Brain microvascular endothelial cell (primary cell): Measurements from ENCODE around the gene NELL2.
"Not testable (repeated sequence)": the region's sequence is repeated elsewhere in the genome, so short reads cannot be mapped to it uniquely, and the experiment has no call there.

Experiments used
- DNase-seq: peaks from one replicate; pipeline ENCODE4 v3.0.0-alpha.2; 2020
- H3K27ac ChIP-seq: fragments of 250-450 bp; sonication (Bioruptor Pico); 2 replicates; pipeline ENCODE4 v1.5.1; 2020; ENCODE audit warnings: mild to moderate bottlenecking, moderate library complexity
- H3K27me3 ChIP-seq: fragments of 250-450 bp; sonication (Bioruptor Pico); replicated peaks from 2 replicates; pipeline ENCODE4 v1.5.1; 2020; ENCODE audit warnings: mild to moderate bottlenecking
- H3K36me3 ChIP-seq: fragments of 250-450 bp; sonication (Bioruptor Pico); replicated peaks from 2 replicates; pipeline ENCODE4 v1.5.1; 2020; ENCODE audit warnings: mild to moderate bottlenecking
- H3K4me3 ChIP-seq: 2 replicates; pipeline ENCODE4 v1.5.1; 2011; ENCODE audit warnings: low read depth, mild to moderate bottlenecking, control low read depth, low read length, moderate library complexity
- CTCF ChIP-seq: IDR thresholded peaks from 2 replicates; pipeline ENCODE4 v1.5.1; 2011; ENCODE audit warnings: low read depth, mild to moderate bottlenecking, moderate library complexity, low read length, control low read depth, inconsistent platforms; ENCODE audit errors: missing control alignments
- in situ Hi-C: cut with HindIII; loops from 2 replicates; pipeline ENCODE4 v1.10.0; 2017; ENCODE audit warnings: low sequenced_read_pairs, low pct_ligation_motif_present

NELL2 gene

GRCh38 chr12:44748950-44749468, 127.1 kb downstream of the NELL2 start:
- no peak overlapping the region for H3K27ac ChIP-seq
- no peaks in the 10 kb centered on the region for H3K36me3 ChIP-seq
- no peak overlapping the region for H3K4me3 ChIP-seq
- no peaks in the 10 kb centered on the region for H3K27me3 ChIP-seq
- DNase-seq = no peak
- no peak for TF ChIP-seq CTCF
- in situ Hi-C loops = no loop called here

GRCh38 chr12:44741292-44741980, 134.7 kb downstream of the NELL2 start:
- DNase-seq, H3K27me3 ChIP-seq, in situ Hi-C loops, H3K36me3 ChIP-seq, H3K4me3 ChIP-seq, H3K27ac ChIP-seq: not testable (repeated sequence)

- H3K4me3 ChIP-seq = no peak overlapping the region
- in situ Hi-C loops = no loop called here
- H3K27me3 ChIP-seq = no peaks in the 10 kb centered on the region
- H3K36me3 ChIP-seq = no peaks in the 10 kb centered on the region
- DNase-seq = no peak
- no peak for TF ChIP-seq CTCF
- no peak overlapping the region for H3K27ac ChIP-seq
Measured at GRCh38 chr12:44738051-44738450, 138.1 kb downstream of the NELL2 start.

- no peak for TF ChIP-seq CTCF
- in situ Hi-C loops = no loop called here
- no peak for DNase-seq
Measured at GRCh38 chr12:44728566-44728965, 147.5 kb downstream of the NELL2 start.

GRCh38 chr12:44720265-44720664, 155.8 kb downstream of the NELL2 start:
- no peak for DNase-seq
- Histone ChIP-seq H3K4me3 (no peak overlapping the region), H3K36me3 (no peaks in the 10 kb centered on the region), H3K27me3 (no peaks in the 10 kb centered on the region), H3K27ac (no peak overlapping the region)
- in situ Hi-C loops = no loop called here
- no peak for TF ChIP-seq CTCF

More at GRCh38 chr12:44728566-44728965, 147.5 kb downstream of the NELL2 start:
- Histone ChIP-seq H3K4me3 (no peak overlapping the region), H3K27ac (no peak overlapping the region), H3K27me3 (no peaks in the 10 kb centered on the region), H3K36me3 (no peaks in the 10 kb centered on the region)

GRCh38 chr12:44717612-44718011, 158.5 kb downstream of the NELL2 start:
- H3K27me3 ChIP-seq = no peaks in the 10 kb centered on the region
- H3K36me3 ChIP-seq = no peaks in the 10 kb centered on the region
- in situ Hi-C loops = no loop called here
- no peak for DNase-seq
- no peak overlapping the region for H3K27ac ChIP-seq
- H3K4me3 ChIP-seq = no peak overlapping the region
- TF ChIP-seq CTCF = no peak
